ENCODE measurements around the gene FKBP1A. TPM values are rescaled to one million over a fixed set of nuclear protein-coding genes. Genes with fewer than 3 reads are reported as not detected.

The FKBP1A gene
- total and polyA plus RNA-seq, 9 of the 15 experiments (the other 6 are each of a cell fraction or from before 2014, with no cell fraction given) = 48.8 to 502 (median 89.6) TPM

- no peak overlapping the region for H2AFZ ChIP-seq (ENCODE audit: low read depth, low read length)
- POLR2A ChIA-PET = interaction anchor here (0.8 kb wide), 1 partner anchor 13 kb away, joined by 3 read pairs; no protein-coding TSS in a partner anchor
- no TSS peak for BruUV-seq (replicated peaks)
Measured at GRCh38 chr20:1323256-1323655, 69.6 kb downstream of the FKBP1A start.

More at GRCh38 chr20:1323256-1323655, 69.6 kb downstream of the FKBP1A start:
- WGBS (ENCODE audit: insufficient coverage, low coverage, missing lambda C conversion rate) = 65% methylated on average over 6 of the region's 6 CpGs
- H3K27ac ChIP-seq (ENCODE audit: extremely low read depth, low read depth, low read length) = no peak overlapping the region
- no peak for TF ChIP-seq PHF20 (IDR thresholded peaks at IDR 0.05; ENCODE audit: partially characterized antibody)
- no peak for TF ChIP-seq TAL1 (IDR thresholded peaks at IDR 0.05)
- no peak for TF ChIP-seq ZNF609 (CRISPR knock-in tag; IDR thresholded peaks at IDR 0.05; ENCODE audit: borderline replicate concordance)
- TF ChIP-seq FOXM1 (IDR thresholded peaks at IDR 0.05; ENCODE audit: low read depth) = no peak
- TF ChIP-seq FOXM1 (CRISPR knock-in tag; IDR thresholded peaks at IDR 0.05; ENCODE audit: low read depth) = no peak
- TF ChIP-seq NFIC (IDR thresholded peaks at IDR 0.05) = no peak
- DNase-seq (ENCODE audit: extremely low read depth in 1 of 4, low spot score in 3 of 4) (no peak), FAIRE-seq (no peak), ATAC-seq (no peak)
- H3K27me3 ChIP-seq (ENCODE audit: control insufficient read depth in 2 of 2, insufficient read depth in 2 of 2, low read length in 2 of 2) = no peaks in the 10 kb centered on the region
- H3K4me3 ChIP-seq = no peak overlapping the region
- peaks cover 30% of the 10 kb centered on the region for H3K79me2 ChIP-seq (ENCODE audit: control insufficient read depth, insufficient read depth, low read length)
- H3K9me3 ChIP-seq (replicated peaks; ENCODE audit: control insufficient read depth, insufficient read depth, low read depth, low read length) = no peaks in the 10 kb centered on the region
- H3K4me1 ChIP-seq (replicated peaks in 1 of 2; ENCODE audit: control insufficient read depth in 2 of 2, insufficient read depth in 2 of 2, low read length in 2 of 2) = peaks cover 16 to 25% of the 10 kb centered on the region in 2 experiments; a peak in 4 of 5 replicates
- peaks cover 5% of the 10 kb centered on the region; the same call in 1 of the 3 replicates for H3K36me3 ChIP-seq (ENCODE audit: control insufficient read depth, insufficient read depth, low read length)
- H3K9me1 ChIP-seq (ENCODE audit: control insufficient read depth, insufficient read depth, low read length) = no peaks in the 10 kb centered on the region
- H3K9ac ChIP-seq (ENCODE audit: insufficient read depth in 1 of 2, low read depth in 2 of 2, low read length in 2 of 2) = no peak overlapping the region
- H4K20me1 ChIP-seq (replicated peaks; ENCODE audit: control insufficient read depth, insufficient read depth, low read length) = peaks cover 7% of the 10 kb centered on the region; the same call in 1 of the 2 replicates
- CTCF ChIA-PET (ENCODE audit: low intra/inter-chr PET ratio) = no interaction called here
- no peak overlapping the region for H3K4me2 ChIP-seq (ENCODE audit: insufficient read depth, low read length)
- intact Hi-C loops (cut with micrococcal nuclease) = loop anchor here (10.0 kb wide), 1 partner anchor 142 kb away; the partner anchor contains the start of gene NSFL1C
- in situ Hi-C loops (cut with MboI) = no loop called here

Data from K562 (cell line).